Transverse colon (tissue), 4 donors: Measurements from ENCODE around the gene HADHB. TPM values are rescaled to one million over a fixed set of nuclear protein-coding genes. Genes with fewer than 3 reads are reported as not detected.

Experiments used
- DNase-seq: peaks from one replicate; pipeline ENCODE4 v3.0.0-alpha.2; 2019
- H3K27ac ChIP-seq, 4 donors: fragments of 200-600 bp; sonication (generic); 2 replicates each; pipeline ENCODE4 v1.5.1; 2016 to 2018; ENCODE audit warnings: inconsistent platforms in 4 of 4
- H3K27me3 ChIP-seq: fragments of 200-600 bp; sonication (generic); 2 replicates; pipeline ENCODE4 v1.5.1; 2017; ENCODE audit warnings: inconsistent platforms
- H3K36me3 ChIP-seq, 4 donors: fragments of 200-600 bp; sonication (generic); 2 replicates each; pipeline ENCODE4 v1.5.1; 2017 to 2019; ENCODE audit warnings: inconsistent platforms in 4 of 4
- H3K4me1 ChIP-seq, 4 donors: fragments of 200-600 bp; sonication (generic); 2 replicates each; pipeline ENCODE4 v1.5.1; 2017 to 2020; ENCODE audit warnings: inconsistent platforms in 4 of 4
- H3K4me3 ChIP-seq, 4 donors: fragments of 200-600 bp; sonication (generic); 1 replicate in 1 of 4; 2 replicates in 3 of 4; pipeline versions ENCODE4 v1.5.1 to v1.6.1; 2017 to 2019; ENCODE audit warnings: inconsistent platforms in 4 of 4
- H3K9me3 ChIP-seq, 2 donors: fragments of 200-600 bp; sonication (generic); 2 replicates each; pipeline ENCODE4 v1.5.1; 2017 to 2019; ENCODE audit warnings: inconsistent platforms in 2 of 2
- CTCF ChIP-seq, 5 experiments: fragments of 200-600 bp in 3 of 5; fragments of 450-650 bp in 2 of 5; sonication (generic) in 3 of 5; IDR thresholded peaks; 1 replicate in 2 of 5; 2 replicates in 3 of 5; pipeline ENCODE4 v1.5.1; 2016 to 2017; ENCODE audit warnings: antibody characterized with exemption in 5 of 5, inconsistent platforms in 3 of 5, mild to moderate bottlenecking in 2 of 5, moderate library complexity in 1 of 5
- EP300 ChIP-seq: sonication (generic); formaldehyde crosslinking; IDR thresholded peaks from one replicate; pipeline ENCODE4 v1.6.1; 2017; ENCODE audit warnings: antibody characterized with exemption, low read depth
- POLR2A ChIP-seq: fragments of 450-650 bp; IDR thresholded peaks from one replicate; pipeline ENCODE4 v1.6.1; 2016; ENCODE audit warnings: antibody characterized with exemption, mild to moderate bottlenecking, moderate library complexity
- POLR2AphosphoS5 ChIP-seq, 3 donors: sonication (generic); formaldehyde crosslinking; IDR thresholded peaks; one replicate each; pipeline ENCODE4 v1.6.1; 2016; ENCODE audit warnings: antibody characterized with exemption in 3 of 3
- WGBS, 2 donors: methylation state at CpG; one replicate each; pipeline ENCODE4 v1.1.5; 2018; ENCODE audit warnings: low coverage in 1 of 2; 5-methylcytosine and 5-hydroxymethylcytosine counted together
- in situ Hi-C, 4 donors: fragments of 200-750 bp; cut with MboI; loops; one replicate each; pipeline versions ENCODE4 v1.15.0 to v1.15.1; 2017; ENCODE audit warnings: low sequenced_read_pairs in 3 of 4, low pct_ligation_motif_present in 1 of 4, low pct_unique_long_range_greater_than_20kb in 1 of 4
- intact Hi-C: fragments of 100-400 bp; cut with DNase I; formaldehyde crosslinking; loops from one replicate; pipeline ENCODE4 v1.15.1; 2023; ENCODE audit warnings: low total_unique reads
- total RNA-seq, 4 donors: library from RNA; depleted of rRNA; stranded (reverse); fragments of >200 nt; gene quantifications; one replicate each; pipeline ENCODE4 v1.1.0, GENCODE V29; 2016

HADHB gene
- total RNA-seq, 4 donors from 2014 or later = 53.1 to 182 (median 133) TPM

- intact Hi-C loops (no loop called here), in situ Hi-C loops (no loop called here)
- 100% methylated on average over 1 of the region's 1 CpG; no CpG with 5 or more reads in 1 of the 2 donors for WGBS, 2 donors
- H3K9me3 ChIP-seq = no peaks in the 10 kb centered on the region
- no peaks in the 10 kb centered on the region for H3K27me3 ChIP-seq
- H3K4me1 ChIP-seq = no peaks in the 10 kb centered on the region
- no peak for DNase-seq
- H3K27ac ChIP-seq = no peak overlapping the region
- TF ChIP-seq EP300 (no peak), POLR2A (no peak)
- H3K36me3 ChIP-seq = peaks cover 0 to 26% (median 11%) of the 10 kb centered on the region in 4 donors
- no peak overlapping the region for H3K4me3 ChIP-seq
Observed at GRCh38 chr2:26223018-26223417, 21.7 kb upstream of the HADHB start.

- peaks cover 0 to 35% (median 16%) of the 10 kb centered on the region in 4 donors for H3K36me3 ChIP-seq
- in situ Hi-C loops = no loop called here
Observed at GRCh38 chr2:26224095-26224494, 20.6 kb upstream of the HADHB start.

GRCh38 chr2:26229595-26229994 lies 15.1 kb upstream of the HADHB start:
- WGBS, 2 donors = 97% methylated on average over 3 of the region's 3 CpGs; no CpG with 5 or more reads in 1 of the 2 donors
- intact Hi-C loops = no loop called here
- no peaks in the 10 kb centered on the region for H3K9me3 ChIP-seq

More at GRCh38 chr2:26224095-26224494, 20.6 kb upstream of the HADHB start:
- no peaks in the 10 kb centered on the region for H3K9me3 ChIP-seq
- intact Hi-C loops = no loop called here
- H3K27me3 ChIP-seq = no peaks in the 10 kb centered on the region
- H3K27ac ChIP-seq = no peak overlapping the region
- DNase-seq = no peak
- no peak for TF ChIP-seq EP300
- no peak for TF ChIP-seq CTCF (IDR thresholded peaks at IDR 0.05)
- TF ChIP-seq POLR2AphosphoS5 (IDR thresholded peaks at IDR 0.05) = no peak
- TF ChIP-seq POLR2A = no peak
- H3K4me1 ChIP-seq = no peaks in the 10 kb centered on the region
- H3K4me3 ChIP-seq = no peak overlapping the region
- 71 to 78% methylated on average over 1 to 2 of the region's 2 CpGs for WGBS, 2 donors

GRCh38 chr2:26230806-26231205 lies 13.9 kb upstream of the HADHB start:
- WGBS, 2 donors = 94 to 100% methylated on average over 2 of the region's 2 CpGs
- Histone ChIP-seq H3K4me1 (no peaks in the 10 kb centered on the region), H3K9me3 (no peaks in the 10 kb centered on the region), H3K27me3 (no peaks in the 10 kb centered on the region), H3K36me3 (peaks cover 0 to 83% (median 43%) of the 10 kb centered on the region in 4 donors), H3K27ac (no peak overlapping the region), H3K4me3 (no peak overlapping the region)
- no peak for DNase-seq
- in situ Hi-C loops (loop anchor here in 1 of 4 donors (25.0 kb wide), 1 partner anchor 106 kb away; the partner anchor contains the start of genes ADGRF3 and SELENOI), intact Hi-C loops (no loop called here)
- no peak for TF ChIP-seq CTCF (IDR thresholded peaks at IDR 0.05)
- no peak for TF ChIP-seq POLR2AphosphoS5 (IDR thresholded peaks at IDR 0.05)
- TF ChIP-seq POLR2A = no peak
- TF ChIP-seq EP300 = no peak

More at GRCh38 chr2:26229595-26229994, 15.1 kb upstream of the HADHB start:
- no peaks in the 10 kb centered on the region for H3K4me1 ChIP-seq
- DNase-seq = no peak
- no peak overlapping the region for H3K4me3 ChIP-seq
- no peak overlapping the region for H3K27ac ChIP-seq
- in situ Hi-C loops = loop anchor here in 1 of 4 donors (25.0 kb wide), 1 partner anchor 108 kb away; the partner anchor contains the start of genes ADGRF3 and SELENOI
- no peaks in the 10 kb centered on the region for H3K27me3 ChIP-seq
- TF ChIP-seq EP300 = no peak
- TF ChIP-seq POLR2AphosphoS5 (IDR thresholded peaks at IDR 0.05) = no peak
- TF ChIP-seq POLR2A = no peak
- peaks cover 0 to 77% (median 40%) of the 10 kb centered on the region in 4 donors for H3K36me3 ChIP-seq

- Histone ChIP-seq H3K27ac (no peak overlapping the region), H3K27me3 (no peaks in the 10 kb centered on the region), H3K36me3 (peaks cover 3 to 70% (median 35%) of the 10 kb centered on the region in 4 donors), H3K4me1 (peaks cover under 1 to 15% (median 6%) of the 10 kb centered on the region in 4 donors), H3K9me3 (no peaks in the 10 kb centered on the region), H3K4me3 (no peak overlapping the region)
- 90 to 97% methylated on average over 4 to 9 of the region's 9 CpGs for WGBS, 2 donors
- intact Hi-C loops (no loop called here), in situ Hi-C loops (loop anchor here in 1 of 4 donors (25.0 kb wide), 1 partner anchor 102 kb away; the partner anchor contains the start of genes ADGRF3 and SELENOI)
- TF ChIP-seq POLR2A (no peak), CTCF (IDR thresholded peaks at IDR 0.05) (peak in 2 of 5 experiments; percentile 11 to 13)
- no peak for DNase-seq
Observed at GRCh38 chr2:26235089-26235488, 9.7 kb upstream of the HADHB start.
